Thyroid gland (tissue), 4 donors: Measurements from ENCODE around the gene SCGB1A1.

Experiments
- POLR2A ChIP-seq, 2 donors: fragments of 450-650 bp; IDR thresholded peaks; one replicate each; pipeline ENCODE4 v1.6.1; 2017; ENCODE audit warnings: antibody characterized with exemption in 2 of 2, mild to moderate bottlenecking in 2 of 2, moderate library complexity in 1 of 2
- TF ChIP-seq, protein P1 (sequence below), 6 experiments: fragments of 200-600 bp in 3 of 6; fragments of 450-650 bp in 3 of 6; sonication (generic) in 3 of 6; IDR thresholded peaks; one replicate each; pipeline ENCODE4 v1.5.1; 2016 to 2019; ENCODE audit warnings: antibody characterized with exemption in 6 of 6, mild to moderate bottlenecking in 2 of 6, inconsistent platforms in 1 of 6, moderate library complexity in 1 of 6

DNA sequence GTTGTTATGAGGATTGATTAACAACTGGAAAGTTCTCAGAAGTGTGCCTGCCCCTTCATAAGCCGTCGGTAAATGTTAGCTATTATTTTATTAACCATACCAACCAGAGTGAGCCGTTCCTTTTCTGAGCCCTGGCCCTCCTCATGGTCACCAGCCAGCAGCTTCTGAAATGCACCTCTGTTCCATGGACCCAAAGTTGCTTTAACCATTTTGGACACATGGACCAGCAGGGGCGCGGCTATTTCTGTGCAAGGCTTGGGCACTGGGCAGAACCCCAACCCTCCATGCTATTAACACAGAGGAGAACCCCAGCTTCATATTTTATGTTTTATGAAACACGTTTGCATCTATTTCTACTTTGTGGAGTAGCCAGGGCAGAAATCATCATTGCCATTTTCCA lies 18.6 kb upstream of the SCGB1A1 start:
- TF ChIP-seq, protein P1, sequence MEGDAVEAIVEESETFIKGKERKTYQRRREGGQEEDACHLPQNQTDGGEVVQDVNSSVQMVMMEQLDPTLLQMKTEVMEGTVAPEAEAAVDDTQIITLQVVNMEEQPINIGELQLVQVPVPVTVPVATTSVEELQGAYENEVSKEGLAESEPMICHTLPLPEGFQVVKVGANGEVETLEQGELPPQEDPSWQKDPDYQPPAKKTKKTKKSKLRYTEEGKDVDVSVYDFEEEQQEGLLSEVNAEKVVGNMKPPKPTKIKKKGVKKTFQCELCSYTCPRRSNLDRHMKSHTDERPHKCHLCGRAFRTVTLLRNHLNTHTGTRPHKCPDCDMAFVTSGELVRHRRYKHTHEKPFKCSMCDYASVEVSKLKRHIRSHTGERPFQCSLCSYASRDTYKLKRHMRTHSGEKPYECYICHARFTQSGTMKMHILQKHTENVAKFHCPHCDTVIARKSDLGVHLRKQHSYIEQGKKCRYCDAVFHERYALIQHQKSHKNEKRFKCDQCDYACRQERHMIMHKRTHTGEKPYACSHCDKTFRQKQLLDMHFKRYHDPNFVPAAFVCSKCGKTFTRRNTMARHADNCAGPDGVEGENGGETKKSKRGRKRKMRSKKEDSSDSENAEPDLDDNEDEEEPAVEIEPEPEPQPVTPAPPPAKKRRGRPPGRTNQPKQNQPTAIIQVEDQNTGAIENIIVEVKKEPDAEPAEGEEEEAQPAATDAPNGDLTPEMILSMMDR (IDR thresholded peaks at IDR 0.05), result no peak
- TF ChIP-seq POLR2A (IDR thresholded peaks at IDR 0.05), result no peak
